ENCODE measurements around the gene FNIP2. TPM values are rescaled to one million over a fixed set of nuclear protein-coding genes. Genes with fewer than 3 reads are reported as not detected.

The FNIP2 gene
- total and polyA plus RNA-seq, 9 of the 15 experiments (the other 6 are each of a cell fraction or from before 2014, with no cell fraction given), result 1.7 to 15.5 (median 8.3) TPM

- intact Hi-C loops (cut with micrococcal nuclease), result loop anchor here (10.0 kb wide), 1 partner anchor 49 kb away; no protein-coding TSS in a partner anchor
- Histone ChIP-seq H3K79me2 (ENCODE audit: control insufficient read depth, insufficient read depth, low read length) (peaks cover 54% of the 10 kb centered on the region), H3K9me1 (ENCODE audit: control insufficient read depth, insufficient read depth, low read length) (no peaks in the 10 kb centered on the region), H3K36me3 (ENCODE audit: control insufficient read depth, insufficient read depth, low read length) (no peaks in the 10 kb centered on the region), H3K27ac (ENCODE audit: extremely low read depth, low read depth, low read length) (no peak overlapping the region), H3K4me3 (no peak overlapping the region), H2AFZ (ENCODE audit: low read depth, low read length) (no peak overlapping the region), H3K4me1 (replicated peaks in 1 of 2; ENCODE audit: control insufficient read depth in 2 of 2, insufficient read depth in 2 of 2, low read length in 2 of 2) (peaks cover 0 to 11% of the 10 kb centered on the region in 2 experiments; a peak in 4 of 5 replicates), H4K20me1 (replicated peaks; ENCODE audit: control insufficient read depth, insufficient read depth, low read length) (no peaks in the 10 kb centered on the region), H3K27me3 (ENCODE audit: control insufficient read depth in 2 of 2, insufficient read depth in 2 of 2, low read length in 2 of 2) (no peaks in the 10 kb centered on the region), H3K9ac (ENCODE audit: insufficient read depth in 1 of 2, low read depth in 2 of 2, low read length in 2 of 2) (no peak overlapping the region), H3K4me2 (ENCODE audit: insufficient read depth, low read length) (no peak overlapping the region), H3K9me3 (replicated peaks; ENCODE audit: control insufficient read depth, insufficient read depth, low read depth, low read length) (no peaks in the 10 kb centered on the region)
- CTCF ChIA-PET (ENCODE audit: low intra/inter-chr PET ratio), result no interaction called here
- ATAC-seq, result no peak
- in situ Hi-C loops (cut with MboI), result no loop called here
- FAIRE-seq, result no peak
- peak; percentile 74 for TF ChIP-seq RFX1 (IDR thresholded peaks at IDR 0.05)
- no peak for TF ChIP-seq FOXP4 (CRISPR knock-in tag; IDR thresholded peaks at IDR 0.05; ENCODE audit: borderline replicate concordance)
- no TSS peak for BruUV-seq (replicated peaks)
- POLR2A ChIA-PET, result no interaction called here
- WGBS (ENCODE audit: insufficient coverage, low coverage, missing lambda C conversion rate), result 28% methylated on average over 1 of the region's 1 CpG
- DNase-seq (ENCODE audit: extremely low read depth in 1 of 4, low spot score in 3 of 4), result no peak
These were observed 7.3 kb downstream of the FNIP2 start for GRCh38 chr4:158776106-158776505.

Measured in K562 (cell line).